Measurements from ENCODE around the gene CDC73. TPM values are rescaled to one million over a fixed set of nuclear protein-coding genes. Genes with fewer than 3 reads are reported as not detected.
"Not testable (repeated sequence)": the region's sequence is repeated elsewhere in the genome, so short reads cannot be mapped to it uniquely, and the experiment has no call there.

The CDC73 gene
- total and polyA plus RNA-seq, 7 experiments from 2014 or later, result 57.6 to 65.0 (median 59.2) TPM

GRCh38 chr1:193111641-193112090 is 10.2 kb upstream of the CDC73 start:
- ATAC-seq (no peak), DNase-seq (no peak)
- H3K27ac Mint-ChIP-seq, result no peak overlapping the region
- Histone ChIP-seq H3K36me3 (ENCODE audit: control insufficient read depth in 2 of 3, insufficient read depth in 3 of 3, low read length in 3 of 3) (no peaks in the 10 kb centered on the region), H3K9me3 (ENCODE audit: control insufficient read depth in 2 of 3, low read length in 3 of 3) (no peaks in the 10 kb centered on the region), H3K4me3 (ENCODE audit: low read length) (no peak overlapping the region), H3K4me1 (ENCODE audit: control insufficient read depth in 2 of 2, insufficient read depth in 2 of 2, low read length in 2 of 2) (no peaks in the 10 kb centered on the region), H3K27ac (ENCODE audit: low read depth, low read length) (no peak overlapping the region), H3K27me3 (ENCODE audit: control insufficient read depth in 2 of 2, insufficient read depth in 2 of 2, low read length in 2 of 2) (no peaks in the 10 kb centered on the region)
- no peaks in the 10 kb centered on the region for H3K36me3 Mint-ChIP-seq
- CTCF ChIA-PET, result interaction anchor here (0.6 to 0.9 kb wide), 2 partner anchors 9 to 14 kb away, joined by 3 read pairs; no protein-coding TSS in a partner anchor
- peaks cover 0 to 2% (median 0%) of the 10 kb centered on the region in 7 donors for H3K4me1 Mint-ChIP-seq
- no peaks in the 10 kb centered on the region for H3K9me3 Mint-ChIP-seq
- peaks cover 0 to 16% (median 0%) of the 10 kb centered on the region in 5 donors for H3K27me3 Mint-ChIP-seq
- intact Hi-C loops (cut with micrococcal nuclease), result no loop called here
- POLR2A ChIA-PET, result no interaction called here
- no peak overlapping the region for H3K4me3 Mint-ChIP-seq

- no peak for DNase-seq
- Mint-ChIP-seq H3K9me3 (no peaks in the 10 kb centered on the region), H3K27me3 (peaks cover 0 to 14% (median 0%) of the 10 kb centered on the region in 5 donors), H3K4me1 (peaks cover 0 to 4% (median 0%) of the 10 kb centered on the region in 7 donors), H3K27ac (no peak overlapping the region), H3K36me3 (no peaks in the 10 kb centered on the region), H3K4me3 (no peak overlapping the region)
- no peaks in the 10 kb centered on the region for H3K4me1 ChIP-seq (ENCODE audit: control insufficient read depth in 2 of 2, insufficient read depth in 2 of 2, low read length in 2 of 2)
- ChIA-PET CTCF (no interaction called here), POLR2A (no interaction called here)
- no peak overlapping the region for H3K4me3 ChIP-seq (ENCODE audit: low read length)
- ATAC-seq, result no peak
- H3K27ac ChIP-seq (ENCODE audit: low read depth, low read length), result no peak overlapping the region
- no peaks in the 10 kb centered on the region for H3K36me3 ChIP-seq (ENCODE audit: control insufficient read depth in 2 of 3, insufficient read depth in 3 of 3, low read length in 3 of 3)
- no peaks in the 10 kb centered on the region for H3K27me3 ChIP-seq (ENCODE audit: control insufficient read depth in 2 of 2, insufficient read depth in 2 of 2, low read length in 2 of 2)
- no peaks in the 10 kb centered on the region for H3K9me3 ChIP-seq (ENCODE audit: control insufficient read depth in 2 of 3, low read length in 3 of 3)
- intact Hi-C loops (cut with micrococcal nuclease), result no loop called here
Measured at GRCh38 chr1:193113258-193113991, 8.4 kb upstream of the CDC73 start.

GRCh38 chr1:193113992-193114332 is 7.9 kb upstream of the CDC73 start:
- Mint-ChIP-seq H3K4me3 (no peak overlapping the region), H3K27ac (no peak overlapping the region), H3K4me1 (peaks cover 0 to 6% (median 5%) of the 10 kb centered on the region in 7 donors), H3K36me3 (no peaks in the 10 kb centered on the region), H3K27me3 (peaks cover 0 to 10% (median 0%) of the 10 kb centered on the region in 5 donors), H3K9me3 (no peaks in the 10 kb centered on the region)
- ATAC-seq (no peak), DNase-seq (no peak)
- no peaks in the 10 kb centered on the region for H3K4me1 ChIP-seq (ENCODE audit: control insufficient read depth in 2 of 2, insufficient read depth in 2 of 2, low read length in 2 of 2)
- H3K36me3 ChIP-seq (ENCODE audit: control insufficient read depth in 2 of 3, insufficient read depth in 3 of 3, low read length in 3 of 3), result no peaks in the 10 kb centered on the region
- CTCF ChIA-PET, result no interaction called here
- H3K9me3 ChIP-seq (ENCODE audit: control insufficient read depth in 2 of 3, low read length in 3 of 3), result no peaks in the 10 kb centered on the region
- no peaks in the 10 kb centered on the region for H3K27me3 ChIP-seq (ENCODE audit: control insufficient read depth in 2 of 2, insufficient read depth in 2 of 2, low read length in 2 of 2)
- no peak overlapping the region for H3K27ac ChIP-seq (ENCODE audit: low read depth, low read length)
- intact Hi-C loops (cut with micrococcal nuclease), result no loop called here
- POLR2A ChIA-PET, result no interaction called here
- H3K4me3 ChIP-seq (ENCODE audit: low read length), result no peak overlapping the region

GRCh38 chr1:193114485-193115095 is 7.2 kb upstream of the CDC73 start:
- CTCF ChIA-PET, result no interaction called here
- peaks cover 0 to 12% (median 0%) of the 10 kb centered on the region in 5 donors for H3K27me3 Mint-ChIP-seq
- Histone ChIP-seq H3K36me3 (ENCODE audit: control insufficient read depth in 2 of 3, insufficient read depth in 3 of 3, low read length in 3 of 3) (no peaks in the 10 kb centered on the region), H3K9me3 (ENCODE audit: control insufficient read depth in 2 of 3, low read length in 3 of 3) (no peaks in the 10 kb centered on the region), H3K4me1 (ENCODE audit: control insufficient read depth in 2 of 2, insufficient read depth in 2 of 2, low read length in 2 of 2) (no peaks in the 10 kb centered on the region), H3K27ac (ENCODE audit: low read depth, low read length) (no peak overlapping the region), H3K27me3 (ENCODE audit: control insufficient read depth in 2 of 2, insufficient read depth in 2 of 2, low read length in 2 of 2) (no peaks in the 10 kb centered on the region), H3K4me3 (ENCODE audit: low read length) (no peak overlapping the region)
- no peak for ATAC-seq
- no peak for DNase-seq
- H3K9me3 Mint-ChIP-seq, result no peaks in the 10 kb centered on the region
- intact Hi-C loops (cut with micrococcal nuclease), result no loop called here
- H3K4me1 Mint-ChIP-seq, result peaks cover 0 to 11% (median 6%) of the 10 kb centered on the region in 7 donors
- no peak overlapping the region for H3K4me3 Mint-ChIP-seq
- POLR2A ChIA-PET, result interaction anchor here (0.5 kb wide), 1 partner anchor 28 kb away, joined by 3 read pairs; no protein-coding TSS in a partner anchor
- no peak overlapping the region for H3K27ac Mint-ChIP-seq
- H3K36me3 Mint-ChIP-seq, result no peaks in the 10 kb centered on the region

- Histone ChIP-seq H3K27ac (ENCODE audit: low read depth, low read length) (no peak overlapping the region), H3K36me3 (ENCODE audit: control insufficient read depth in 2 of 3, insufficient read depth in 3 of 3, low read length in 3 of 3) (no peaks in the 10 kb centered on the region), H3K4me1 (ENCODE audit: control insufficient read depth in 2 of 2, insufficient read depth in 2 of 2, low read length in 2 of 2) (no peaks in the 10 kb centered on the region), H3K9me3 (ENCODE audit: control insufficient read depth in 2 of 3, low read length in 3 of 3) (no peaks in the 10 kb centered on the region), H3K27me3 (ENCODE audit: control insufficient read depth in 2 of 2, insufficient read depth in 2 of 2, low read length in 2 of 2) (no peaks in the 10 kb centered on the region), H3K4me3 (ENCODE audit: low read length) (no peak overlapping the region)
- no peak overlapping the region for H3K4me3 Mint-ChIP-seq
- ChIA-PET CTCF (no interaction called here), POLR2A (interaction anchor here (0.6 to 1.2 kb wide), 3 partner anchors 12 to 37 kb away, joined by 3 to 4 read pairs (median 4); no protein-coding TSS in a partner anchor)
- no peaks in the 10 kb centered on the region for H3K9me3 Mint-ChIP-seq
- no peaks in the 10 kb centered on the region for H3K36me3 Mint-ChIP-seq
- no peak for ATAC-seq
- peaks cover 0 to 16% (median 6%) of the 10 kb centered on the region in 7 donors for H3K4me1 Mint-ChIP-seq
- peaks cover 0 to 18% (median 0%) of the 10 kb centered on the region in 5 donors for H3K27me3 Mint-ChIP-seq
- H3K27ac Mint-ChIP-seq, result no peak overlapping the region
- intact Hi-C loops (cut with micrococcal nuclease), result no loop called here
- no peak for DNase-seq
Measured at GRCh38 chr1:193115629-193116227, 6.1 kb upstream of the CDC73 start.

- H3K9me3 Mint-ChIP-seq, result not testable (repeated sequence)
- CTCF ChIA-PET, result interaction anchor here (0.7 kb wide), 1 partner anchor 20 kb away, joined by 3 read pairs; no protein-coding TSS in a partner anchor
Measured at GRCh38 chr1:193117167-193117566, 4.7 kb upstream of the CDC73 start.

More at GRCh38 chr1:193117167-193117566, 4.7 kb upstream of the CDC73 start:
- intact Hi-C loops (cut with micrococcal nuclease); H3K36me3 Mint-ChIP-seq; H3K4me1 ChIP-seq (ENCODE audit: control insufficient read depth in 2 of 2, insufficient read depth in 2 of 2, low read length in 2 of 2); H3K4me3 ChIP-seq (ENCODE audit: low read length); POLR2A ChIA-PET; H3K27ac Mint-ChIP-seq; ATAC-seq; H3K9me3 ChIP-seq (ENCODE audit: control insufficient read depth in 2 of 3, low read length in 3 of 3); DNase-seq; H3K27me3 ChIP-seq (ENCODE audit: control insufficient read depth in 2 of 2, insufficient read depth in 2 of 2, low read length in 2 of 2); H3K36me3 ChIP-seq (ENCODE audit: control insufficient read depth in 2 of 3, insufficient read depth in 3 of 3, low read length in 3 of 3); H3K4me3 Mint-ChIP-seq; H3K27ac ChIP-seq (ENCODE audit: low read depth, low read length): not testable (repeated sequence)
- Mint-ChIP-seq H3K27me3 (peaks cover 0 to 16% (median 0%) of the 10 kb centered on the region in 5 donors), H3K4me1 (peaks cover 9 to 28% (median 10%) of the 10 kb centered on the region in 7 donors)
